Lower leg skin (tissue), 4 donors: ENCODE measurements around the gene NTN3. TPM values are rescaled to one million over a fixed set of nuclear protein-coding genes. Genes with fewer than 3 reads are reported as not detected.

Experiments used
- DNase-seq, 2 donors: peaks; one replicate each; pipeline ENCODE4 v3.0.0-alpha.2; 2019; ENCODE audit warnings: low spot score in 2 of 2
- H3K4me3 ChIP-seq: fragments of 200-600 bp; sonication (generic); 2 replicates; pipeline ENCODE4 v1.5.1; 2017; ENCODE audit warnings: mild to moderate bottlenecking, low read depth; ENCODE audit not compliant: poor library complexity, severe bottlenecking
- POLR2A ChIP-seq, 2 donors: fragments of 450-650 bp; IDR thresholded peaks; one replicate each; pipeline ENCODE4 v1.6.1; 2016 to 2017; ENCODE audit warnings: antibody characterized with exemption in 2 of 2, mild to moderate bottlenecking in 1 of 2, moderate library complexity in 1 of 2
- WGBS, 2 donors: methylation state at CpG; one replicate each; pipeline ENCODE4 v1.1.5; 2018; 5-methylcytosine and 5-hydroxymethylcytosine counted together
- intact Hi-C: fragments of 100-400 bp; cut with DNase I; formaldehyde crosslinking; loops from one replicate; pipeline ENCODE4 v1.15.0; 2023; ENCODE audit warnings: low total_unique reads
- total RNA-seq, 4 donors: library from RNA; depleted of rRNA; stranded (reverse); fragments of >200 nt; gene quantifications; one replicate each; pipeline ENCODE4 v1.1.0, GENCODE V29; 2016
- TF ChIP-seq, protein P1 (sequence below), 3 donors: fragments of 450-650 bp; IDR thresholded peaks; one replicate each; pipeline ENCODE4 v1.5.1; 2016; ENCODE audit warnings: antibody characterized with exemption in 3 of 3, mild to moderate bottlenecking in 3 of 3, moderate library complexity in 2 of 3

The NTN3 gene
- total RNA-seq, 4 donors from 2014 or later, result 0.45 to 0.95 TPM; not detected in 2

DNA sequence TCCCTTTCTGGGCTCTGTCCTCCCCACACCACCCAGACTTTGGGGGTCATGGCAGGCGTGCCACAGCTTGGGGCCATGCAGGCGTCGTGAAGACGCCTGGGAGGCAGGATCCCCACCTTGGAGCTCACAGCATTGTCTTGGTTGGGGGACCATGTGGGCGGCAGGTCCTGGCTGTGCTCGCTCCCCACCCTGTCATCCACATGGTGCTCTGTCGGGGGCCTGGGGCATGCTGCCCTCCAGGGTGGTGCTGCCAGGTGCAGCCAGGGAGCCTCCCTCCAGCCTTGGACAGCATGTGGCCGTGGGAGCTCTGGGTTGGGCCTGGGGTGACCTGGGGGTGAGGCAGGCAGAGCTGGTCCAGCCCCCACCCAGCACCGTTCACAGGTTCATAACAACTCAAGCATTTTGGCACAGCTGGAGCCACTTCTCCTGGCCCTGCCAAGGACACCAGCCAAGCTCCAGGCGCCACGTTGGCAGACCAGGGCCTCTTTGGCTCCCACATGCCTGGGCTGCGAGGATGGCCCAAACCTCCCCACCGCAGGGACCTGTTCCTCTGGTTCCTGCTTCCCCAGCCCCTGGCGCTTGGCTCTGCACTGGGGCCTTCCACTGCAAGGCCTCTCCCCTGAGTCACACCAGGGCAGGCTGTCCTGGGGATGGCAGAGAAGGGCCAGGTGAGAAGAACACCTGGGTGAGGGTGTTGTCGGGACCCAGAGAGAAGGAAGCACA lies 27.6 kb downstream of the NTN3 start:
- DNase-seq, result peak in 1 of 2 donors; percentile 90
- TF ChIP-seq, protein P1, sequence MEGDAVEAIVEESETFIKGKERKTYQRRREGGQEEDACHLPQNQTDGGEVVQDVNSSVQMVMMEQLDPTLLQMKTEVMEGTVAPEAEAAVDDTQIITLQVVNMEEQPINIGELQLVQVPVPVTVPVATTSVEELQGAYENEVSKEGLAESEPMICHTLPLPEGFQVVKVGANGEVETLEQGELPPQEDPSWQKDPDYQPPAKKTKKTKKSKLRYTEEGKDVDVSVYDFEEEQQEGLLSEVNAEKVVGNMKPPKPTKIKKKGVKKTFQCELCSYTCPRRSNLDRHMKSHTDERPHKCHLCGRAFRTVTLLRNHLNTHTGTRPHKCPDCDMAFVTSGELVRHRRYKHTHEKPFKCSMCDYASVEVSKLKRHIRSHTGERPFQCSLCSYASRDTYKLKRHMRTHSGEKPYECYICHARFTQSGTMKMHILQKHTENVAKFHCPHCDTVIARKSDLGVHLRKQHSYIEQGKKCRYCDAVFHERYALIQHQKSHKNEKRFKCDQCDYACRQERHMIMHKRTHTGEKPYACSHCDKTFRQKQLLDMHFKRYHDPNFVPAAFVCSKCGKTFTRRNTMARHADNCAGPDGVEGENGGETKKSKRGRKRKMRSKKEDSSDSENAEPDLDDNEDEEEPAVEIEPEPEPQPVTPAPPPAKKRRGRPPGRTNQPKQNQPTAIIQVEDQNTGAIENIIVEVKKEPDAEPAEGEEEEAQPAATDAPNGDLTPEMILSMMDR (IDR thresholded peaks at IDR 0.05), result no peak
- no peak for TF ChIP-seq POLR2A (IDR thresholded peaks at IDR 0.05)
- 46 to 59% methylated on average over 12 to 14 of the region's 15 CpGs for WGBS, 2 donors
- intact Hi-C loops, result no loop called here
- H3K4me3 ChIP-seq, result no peak overlapping the region

- TF ChIP-seq, protein P1 (IDR thresholded peaks at IDR 0.05), result no peak
- no peak for TF ChIP-seq POLR2A (IDR thresholded peaks at IDR 0.05)
- intact Hi-C loops, result no loop called here
- no peak overlapping the region for H3K4me3 ChIP-seq
- no peak for DNase-seq
- 50 to 52% methylated on average over 1 to 6 of the region's 6 CpGs for WGBS, 2 donors
Observed at GRCh38 chr16:2499454-2499853, 28.4 kb downstream of the NTN3 start.

GRCh38 chr16:2499890-2500429 lies 28.9 kb downstream of the NTN3 start:
- 56 to 72% methylated on average over 27 to 29 of the region's 29 CpGs for WGBS, 2 donors
- TF ChIP-seq, protein P1 (IDR thresholded peaks at IDR 0.05), result no peak
- no peak for TF ChIP-seq POLR2A (IDR thresholded peaks at IDR 0.05)
- no peak for DNase-seq
- no peak overlapping the region for H3K4me3 ChIP-seq
- intact Hi-C loops, result loop anchor here (1.0 to 10.0 kb wide), 2 partner anchors 159 to 265 kb away; partner anchors contain the start of gene DNASE1L2

GRCh38 chr16:2500430-2500917 lies 29.4 kb downstream of the NTN3 start:
- H3K4me3 ChIP-seq, result no peak overlapping the region
- WGBS, 2 donors, result 83 to 84% methylated on average over 16 to 20 of the region's 20 CpGs
- intact Hi-C loops, result loop anchor here (1.0 to 10.0 kb wide), 2 partner anchors 159 to 266 kb away; partner anchors contain the start of gene DNASE1L2
- no peak for TF ChIP-seq POLR2A (IDR thresholded peaks at IDR 0.05)
- TF ChIP-seq, protein P1 (IDR thresholded peaks at IDR 0.05), result no peak
- no peak for DNase-seq

DNA sequence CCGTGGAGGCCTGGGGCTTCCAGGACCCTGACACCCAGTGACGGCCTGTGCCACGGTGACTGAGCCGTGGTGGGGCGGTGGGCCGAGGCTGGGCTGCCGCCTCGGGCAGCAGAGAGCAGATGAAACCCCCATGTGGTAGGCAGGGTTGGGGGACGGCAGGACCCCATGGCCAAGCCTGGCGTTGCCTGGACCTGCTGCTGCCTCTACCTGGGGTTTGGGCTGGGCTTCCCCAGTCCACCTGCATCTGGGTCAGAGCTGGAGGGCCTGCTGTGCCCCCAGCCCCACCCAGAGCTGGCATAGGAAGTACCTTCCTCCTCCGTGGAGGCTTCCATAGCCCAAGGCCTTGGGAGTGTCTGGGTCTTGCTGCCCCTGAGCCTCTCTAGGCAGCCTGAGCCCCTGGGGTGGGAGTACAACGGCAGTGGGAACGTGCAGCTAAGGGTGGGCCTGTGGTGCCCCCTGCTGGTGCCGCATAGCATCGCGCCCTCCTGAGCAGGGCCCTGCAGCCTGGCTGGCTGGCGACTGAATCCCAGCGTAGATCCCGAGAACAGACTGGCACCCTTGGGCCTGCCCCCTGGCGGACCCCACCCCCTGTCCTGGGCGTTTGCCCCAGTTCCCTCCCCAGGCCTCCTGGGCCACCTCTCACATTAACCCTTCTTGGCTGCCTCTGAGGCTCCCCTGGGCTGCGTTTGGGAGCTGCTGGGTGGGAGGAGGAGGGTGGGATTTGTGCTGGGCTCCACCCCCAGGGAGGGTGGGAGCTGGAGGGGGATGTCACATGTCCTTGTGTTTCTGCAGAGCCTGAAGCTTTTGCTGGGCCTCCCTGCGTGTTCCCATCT lies 30.0 kb downstream of the NTN3 start:
- intact Hi-C loops, result loop anchor here (1.0 to 10.0 kb wide), 2 partner anchors 160 to 266 kb away; partner anchors contain the start of gene DNASE1L2
- H3K4me3 ChIP-seq, result no peak overlapping the region
- TF ChIP-seq, protein P1 (IDR thresholded peaks at IDR 0.05), result peak in 1 of 3 donors; percentile 82
- TF ChIP-seq POLR2A (IDR thresholded peaks at IDR 0.05), result no peak
- WGBS, 2 donors, result 36 to 50% methylated on average over 16 to 21 of the region's 23 CpGs
- DNase-seq, result peak in 1 of 2 donors; percentile 97
